Measurements from ENCODE around the gene MRPL20.
"Not testable (repeated sequence)": the region's sequence is repeated elsewhere in the genome, so short reads cannot be mapped to it uniquely, and the experiment has no call there.

MRPL20 gene

DNA sequence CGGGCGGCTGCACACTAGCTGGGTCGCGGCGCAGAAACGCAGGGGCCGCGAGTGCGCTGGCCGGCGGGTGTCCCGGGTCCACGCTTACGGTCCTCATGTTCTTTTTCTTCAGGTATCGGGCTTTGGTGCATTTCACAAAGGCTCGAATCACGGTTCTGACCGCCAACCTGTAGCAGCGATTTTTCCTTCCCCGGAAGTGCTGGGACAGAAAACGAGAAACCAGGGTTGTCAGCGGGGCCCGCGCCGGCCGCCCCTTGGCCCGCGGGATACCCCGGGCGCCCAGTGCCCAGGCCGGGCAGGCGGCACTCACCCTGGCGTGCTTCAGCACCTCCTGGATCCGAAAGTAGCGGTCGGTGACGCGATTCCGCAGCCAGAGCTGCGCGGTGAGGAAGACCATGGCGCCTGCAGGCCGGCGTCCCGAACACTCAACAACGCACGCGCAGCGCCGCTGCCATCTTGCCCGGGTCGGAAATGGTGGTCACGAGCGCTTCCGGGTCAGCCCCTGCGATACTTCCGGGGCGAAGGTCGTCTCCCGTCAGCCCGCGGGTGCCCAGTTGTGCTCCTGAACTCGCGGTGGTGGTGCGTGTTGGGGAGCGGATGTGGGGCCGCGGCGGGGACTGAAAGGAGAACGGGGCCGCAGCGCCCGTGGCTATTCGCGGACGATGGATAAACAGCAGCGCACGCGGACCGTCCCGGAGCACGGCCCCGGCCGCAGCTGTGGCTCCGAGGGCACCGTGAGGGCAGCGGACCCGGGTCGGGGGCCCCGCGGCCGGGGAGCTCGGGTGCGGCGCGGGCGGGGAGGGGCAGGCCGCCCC is at the start of gene MRPL20:
TSS of gene MRPL20 (minus strand) at position 473 of the 815 bp plus-strand sequence. CDS start at position 397, 76 bp downstream.
- DNase-seq, result peak; percentile 91 to 95 (median 93)

GRCh38 chr1:1456683-1457255 is 49.7 kb upstream of the MRPL20 start:
- not testable (repeated sequence) for DNase-seq

- DNase-seq, result not testable (repeated sequence)
Observed at GRCh38 chr1:1455934-1456333, 48.8 kb upstream of the MRPL20 start.

DNA sequence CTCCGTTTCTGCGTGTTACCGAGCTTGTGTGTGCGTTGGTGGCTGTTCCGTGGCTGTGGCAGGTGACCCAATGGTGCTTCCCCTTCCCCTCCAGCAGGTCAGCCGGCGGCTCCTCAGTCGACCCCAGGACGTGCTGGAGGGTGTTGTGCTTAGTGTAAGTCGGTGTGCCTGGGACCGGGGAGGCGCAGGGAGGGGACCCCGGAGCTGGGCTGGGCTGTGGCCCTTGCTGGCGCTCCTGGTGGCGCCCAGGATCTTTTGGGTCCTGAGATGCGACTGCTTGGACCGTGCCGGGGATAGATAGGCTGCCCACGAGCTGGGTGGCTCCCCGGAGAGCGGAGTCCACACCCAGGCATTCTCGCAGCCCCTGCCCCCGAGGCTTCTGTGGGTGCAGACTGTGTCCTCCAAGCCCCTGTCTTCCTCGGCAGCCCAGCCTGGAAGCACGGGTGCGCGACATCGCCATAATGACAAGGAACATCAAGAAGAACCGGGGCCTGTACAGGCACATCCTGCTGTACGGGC is 48.3 kb upstream of the MRPL20 start:
- DNase-seq, result no peak

DNA sequence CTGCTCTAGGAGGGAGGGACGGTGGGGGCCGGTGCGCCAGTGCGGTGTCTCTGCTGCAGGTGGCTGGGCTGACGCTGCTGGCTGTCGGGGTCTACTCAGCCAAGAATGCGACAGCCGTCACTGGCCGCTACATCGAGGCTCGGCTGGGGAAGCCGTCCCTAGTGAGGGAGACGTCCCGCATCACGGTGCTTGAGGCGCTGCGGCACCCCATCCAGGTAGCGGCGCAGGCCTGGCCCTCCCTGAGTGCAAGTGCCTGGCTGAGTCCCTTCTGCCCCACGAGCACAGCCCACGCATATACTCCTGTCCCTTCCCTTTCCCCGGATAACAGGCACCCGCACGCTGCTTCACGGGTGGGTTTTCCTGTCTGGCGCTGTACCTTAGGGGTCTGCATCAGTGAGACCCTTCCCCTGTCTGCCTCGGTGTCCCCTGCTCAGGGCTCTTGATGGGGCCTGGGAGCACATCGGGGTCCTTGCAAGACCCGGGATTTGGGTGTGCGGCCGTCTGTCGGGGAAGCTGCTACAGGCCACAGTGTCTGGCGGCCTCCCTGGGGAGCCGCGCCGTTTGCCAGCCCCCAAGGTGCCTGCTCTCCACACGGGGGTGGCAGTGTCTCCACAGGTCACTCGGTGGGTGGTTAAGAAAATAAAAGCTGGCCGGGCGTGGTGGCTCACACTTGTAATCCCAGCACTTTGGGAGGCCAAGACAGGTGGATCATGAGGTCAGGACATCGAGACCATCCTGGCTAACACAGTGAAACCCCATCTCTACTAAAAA is 47.4 kb upstream of the MRPL20 start:
- DNase-seq, result not testable (repeated sequence)

DNA sequence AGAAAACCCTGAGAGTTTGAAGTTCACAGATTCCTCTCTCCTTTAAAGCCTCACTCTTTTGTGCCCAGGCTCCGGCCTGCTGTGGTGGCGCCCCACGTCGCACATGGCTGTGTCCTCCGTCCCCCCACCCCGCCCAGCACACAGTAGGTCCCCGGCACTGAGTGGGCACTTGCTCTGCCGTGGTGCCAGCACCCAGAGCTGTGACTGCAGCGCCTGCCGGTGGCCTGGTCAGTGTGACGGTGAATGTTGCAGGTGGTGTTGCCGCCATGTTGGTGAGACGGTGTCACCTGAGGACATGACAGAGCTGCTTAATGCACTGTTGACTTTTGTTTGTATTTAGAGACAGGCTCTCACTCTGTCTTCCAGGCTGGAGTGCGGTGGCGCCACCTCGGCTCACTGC is 45.8 kb upstream of the MRPL20 start:
- no peak for DNase-seq

- DNase-seq, result peak in 1 of 3 experiments; percentile 7
Observed at GRCh38 chr1:1452365-1452739, 45.3 kb upstream of the MRPL20 start.

DNA sequence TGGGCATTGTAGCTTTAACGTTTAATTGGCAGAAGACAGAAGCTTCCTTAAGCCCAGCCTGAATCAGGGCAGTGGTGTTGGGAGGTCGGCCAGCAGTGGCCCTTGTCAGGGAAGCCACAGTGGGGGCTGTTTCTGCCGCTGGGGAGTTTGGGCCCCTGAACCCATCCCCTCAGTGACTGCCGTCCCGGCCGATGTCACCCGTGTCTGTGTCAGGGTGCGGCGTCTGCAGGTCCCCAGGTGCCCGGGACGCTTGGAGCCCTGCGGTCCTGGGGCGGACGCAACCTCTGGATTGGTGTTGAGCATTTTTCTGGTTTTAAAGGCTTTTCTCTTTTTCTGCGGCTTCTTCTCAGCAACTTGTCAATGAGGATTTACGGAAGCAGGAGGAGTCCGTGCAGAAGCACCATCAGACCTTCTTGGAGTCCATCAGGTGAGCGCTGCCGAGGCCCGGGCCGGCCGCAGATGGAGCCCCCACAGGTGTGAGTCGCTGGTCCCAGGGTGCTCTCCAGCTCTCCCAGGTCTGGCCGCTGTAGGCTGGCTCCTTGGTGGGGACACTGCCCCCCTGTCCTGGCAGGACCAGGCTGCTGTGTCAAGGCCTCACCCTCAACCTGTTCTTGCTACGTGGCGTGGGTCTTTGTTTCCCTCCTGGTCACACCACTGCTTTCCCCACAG is 44.7 kb upstream of the MRPL20 start:
- no peak for DNase-seq

DNA sequence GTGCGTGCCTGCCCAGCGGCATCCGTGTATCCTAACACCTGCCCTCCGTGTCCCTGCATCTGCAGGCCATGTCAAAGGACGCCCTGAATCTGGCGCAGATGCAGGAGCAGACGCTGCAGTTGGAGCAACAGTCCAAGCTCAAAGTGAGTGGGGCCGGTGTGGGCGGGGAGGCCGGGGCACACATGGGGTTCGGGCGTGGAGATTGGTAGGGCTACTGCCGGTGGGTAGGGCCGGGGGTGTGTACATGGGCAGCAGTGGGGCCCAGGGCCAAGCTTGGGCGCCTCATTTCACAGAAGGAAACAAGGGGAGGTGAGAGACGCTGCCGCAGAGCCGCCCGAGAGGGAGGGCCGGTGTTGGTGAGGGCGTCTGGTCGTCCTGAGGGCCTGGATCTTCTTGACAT is 43.5 kb upstream of the MRPL20 start:
- not testable (repeated sequence) for DNase-seq

GRCh38 chr1:1449099-1449739 is 42.1 kb upstream of the MRPL20 start, which contains the start of gene ATAD3C:
Gene ATAD3C, plus strand, starts transcription at chr1:1449689. Its CDS starts 995 bp downstream, at chr1:1450684.
- no peak for DNase-seq

DNA sequence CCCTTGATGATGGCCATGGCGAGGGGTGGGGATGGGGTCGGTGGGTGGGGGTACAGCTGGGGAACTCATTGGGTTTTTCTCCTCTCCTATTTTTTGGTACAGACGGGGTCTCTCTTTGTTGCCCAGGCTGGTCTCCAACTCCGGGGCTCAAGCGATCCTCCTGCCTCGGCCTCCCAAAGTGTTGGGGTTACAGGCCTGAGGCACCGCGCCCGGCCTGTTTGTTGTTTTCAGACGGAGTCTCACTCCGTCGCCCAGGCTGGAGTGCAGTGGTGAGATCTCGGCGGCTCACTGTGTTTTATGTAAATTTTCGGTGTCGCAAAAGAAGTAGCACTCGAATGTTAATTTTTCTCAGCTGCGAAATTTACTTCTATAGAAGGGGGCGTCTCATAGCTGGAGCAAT is 39.5 kb upstream of the MRPL20 start:
- not testable (repeated sequence) for DNase-seq

DNA sequence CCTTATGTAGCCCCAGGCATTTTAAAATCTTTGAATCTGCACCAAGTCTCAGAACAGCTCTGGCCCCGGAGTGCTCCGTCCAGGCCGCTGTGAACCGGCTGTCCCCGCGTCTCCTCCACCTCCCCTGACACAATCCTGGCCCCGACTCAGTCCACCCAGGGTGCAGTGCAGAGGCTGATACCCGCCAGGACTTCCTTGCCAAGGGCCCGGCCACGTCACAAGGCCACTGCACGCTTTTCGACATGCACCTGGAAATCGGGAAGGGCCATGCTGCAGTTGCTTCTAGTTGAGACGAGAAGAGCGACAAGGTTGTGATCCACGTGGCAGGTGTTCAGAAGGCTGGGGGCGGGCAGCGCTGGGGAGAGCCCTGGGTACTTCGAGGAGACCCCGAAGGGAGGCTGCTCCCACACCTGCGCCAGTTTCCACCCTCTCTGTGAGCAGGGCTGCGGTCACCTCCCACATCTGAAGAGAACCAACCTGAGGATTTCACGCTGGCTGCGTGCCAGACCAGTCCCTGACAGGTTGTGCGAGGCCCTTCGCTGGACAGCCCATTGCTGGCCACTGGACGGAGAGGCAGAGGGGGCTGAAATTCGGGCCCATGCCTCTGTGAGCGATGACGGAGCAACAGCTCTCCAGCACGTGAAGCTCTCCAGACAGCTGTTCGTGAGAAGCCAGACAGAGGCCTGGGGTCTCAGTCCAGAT is 35.1 kb upstream of the MRPL20 start:
- no peak for DNase-seq

GRCh38 chr1:1441002-1441888 is 34.2 kb upstream of the MRPL20 start:
- DNase-seq, result peak in 1 of 3 experiments; percentile 43

DNA sequence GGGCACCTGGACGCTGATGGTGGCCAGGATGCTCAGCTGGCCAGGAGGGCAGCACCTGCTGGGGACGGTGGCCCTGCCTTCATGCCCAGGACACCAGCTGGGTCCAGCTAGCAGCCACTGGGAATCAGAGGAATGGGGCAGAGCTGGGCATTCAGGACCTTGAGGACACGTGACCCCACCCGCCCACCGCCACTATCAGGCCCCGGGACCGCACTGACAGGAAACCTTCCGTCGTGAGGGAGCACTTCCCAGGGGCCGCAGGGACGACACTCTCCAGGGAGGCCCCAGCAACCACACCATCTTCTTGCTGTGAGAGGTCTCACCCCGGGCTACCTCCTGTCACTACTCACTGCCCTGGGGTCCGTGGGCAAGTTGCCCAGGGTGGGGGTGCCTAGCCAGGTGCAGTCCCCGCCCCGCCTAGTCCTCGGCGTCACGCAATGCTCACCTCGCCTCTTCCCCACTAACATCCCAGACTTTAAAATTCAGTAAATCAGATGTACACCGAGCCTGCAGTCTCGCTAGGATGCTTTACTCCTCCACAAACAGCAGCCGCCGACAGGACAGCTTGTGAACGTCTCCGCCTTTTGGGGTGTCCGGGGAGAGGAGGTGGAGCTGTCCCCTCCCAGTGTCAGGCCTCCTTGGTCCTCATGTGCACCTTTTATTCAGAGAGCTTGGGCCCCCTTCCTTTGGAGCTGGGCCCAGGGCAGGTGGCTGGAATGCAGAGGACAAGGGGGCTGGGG is 33.3 kb upstream of the MRPL20 start:
- no peak for DNase-seq

GRCh38 chr1:1439546-1440261 is 32.6 kb upstream of the MRPL20 start:
- DNase-seq, result no peak

GRCh38 chr1:1438531-1439381 is 31.7 kb upstream of the MRPL20 start:
- DNase-seq, result no peak

DNA sequence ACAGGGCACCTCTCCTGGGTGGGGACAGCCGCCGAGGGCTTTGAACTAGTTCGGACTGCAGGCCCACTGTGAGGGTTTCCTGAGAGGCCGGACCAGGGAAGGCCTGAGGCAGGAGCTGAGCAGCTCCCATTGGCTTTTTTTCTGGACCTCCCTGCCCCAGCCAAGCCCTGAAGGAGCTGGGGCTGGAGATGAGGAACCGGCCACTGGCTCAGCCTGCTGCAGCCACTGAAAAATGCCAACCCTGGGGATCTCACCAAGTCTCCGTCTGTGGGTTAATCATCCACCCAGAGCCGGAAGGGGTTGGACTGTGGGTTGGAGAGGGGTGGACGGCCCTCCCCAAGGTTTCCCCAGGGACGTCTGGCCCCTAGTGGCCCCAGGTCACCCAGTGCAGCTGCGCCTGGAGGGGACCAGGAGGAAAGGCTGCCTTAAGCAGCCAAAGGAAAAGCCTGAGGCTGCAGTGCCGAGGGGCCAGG is 30.8 kb upstream of the MRPL20 start:
- DNase-seq, result no peak
